SK-N-DZ (cell line): ENCODE measurements around the gene ANKK1.

ENCODE experiments used
- DNase-seq: peaks from one replicate; pipeline ENCODE4 v3.0.0-alpha.2; 2015; ENCODE audit warnings: low spot score

ANKK1 gene

DNA sequence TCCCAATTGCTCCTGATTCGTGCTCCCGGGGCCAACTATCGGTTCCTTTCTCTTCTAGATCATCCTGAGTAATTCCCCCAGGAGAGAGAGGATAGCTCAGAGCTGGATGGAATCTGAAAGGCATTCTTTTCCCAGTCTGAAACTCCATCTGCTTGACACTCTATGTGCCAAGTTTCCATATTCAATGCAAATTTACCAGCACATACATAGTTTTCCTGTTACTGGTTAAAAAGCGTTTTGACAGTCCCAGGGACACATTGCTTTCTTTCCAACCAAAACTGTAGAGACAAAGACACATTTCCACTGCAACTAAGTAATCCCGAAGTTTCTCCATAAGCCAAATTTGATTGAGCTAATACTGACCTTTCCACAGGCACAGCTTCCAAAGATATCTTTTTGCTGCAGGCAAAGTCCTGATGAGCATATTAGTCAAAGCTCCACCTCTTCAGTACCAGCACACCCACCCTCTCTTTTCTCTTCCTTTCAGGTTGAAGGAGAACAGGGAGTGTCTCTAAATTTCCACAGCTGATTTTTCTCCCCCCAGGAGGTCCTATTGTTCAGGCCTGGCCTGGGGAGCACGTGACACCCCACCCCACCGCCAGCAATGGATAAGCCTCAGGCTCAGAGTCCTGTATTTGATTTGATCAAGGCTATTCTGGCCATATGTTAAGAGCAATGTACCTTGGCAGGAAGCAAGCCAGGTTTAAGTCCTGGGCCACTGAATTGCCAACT, 9.7 kb upstream of the ANKK1 start:
- no peak for DNase-seq

DNA sequence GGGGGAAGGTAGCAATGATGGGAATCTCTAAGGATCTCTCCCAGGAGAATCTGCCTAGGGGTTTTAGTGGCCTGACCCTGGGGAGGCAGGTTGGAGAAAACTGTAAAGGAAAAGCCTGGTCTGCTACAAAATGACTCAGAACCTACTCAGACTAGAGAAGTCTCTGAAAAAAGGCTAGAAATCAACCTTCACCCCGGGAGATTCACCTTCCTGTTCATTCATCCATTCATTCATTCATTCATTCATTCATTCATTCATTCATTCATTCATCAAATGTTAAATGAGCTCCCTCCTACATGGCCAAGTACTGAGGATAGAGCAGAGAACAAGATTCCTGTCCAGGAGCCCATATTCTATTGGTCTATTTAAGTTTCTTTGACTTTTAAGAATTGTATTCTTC, 8.9 kb upstream of the ANKK1 start:
- DNase-seq: no peak

- DNase-seq: no peak
These were observed 5.5 kb upstream of the ANKK1 start for GRCh38 chr11:113382121-113382520.

DNA sequence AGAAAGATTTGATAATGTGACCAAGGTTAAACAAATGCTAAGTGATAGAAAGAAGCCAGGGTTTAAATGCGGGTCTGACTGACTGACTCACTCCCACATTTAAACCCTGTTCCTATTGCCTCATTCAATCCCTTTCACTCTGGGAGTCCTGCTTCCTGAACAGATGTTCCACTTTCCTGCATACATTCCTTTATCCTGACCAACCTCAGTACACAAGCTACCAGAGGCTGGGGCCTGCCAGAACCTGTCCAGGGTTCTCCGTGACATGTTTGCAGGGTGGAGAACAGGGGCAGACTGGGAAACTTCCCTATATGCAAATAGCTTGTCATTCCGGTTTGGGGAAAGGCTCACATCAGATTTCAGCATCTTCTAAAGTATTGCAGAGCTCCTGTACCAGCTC, 3.0 kb upstream of the ANKK1 start:
- DNase-seq: no peak

GRCh38 chr11:113385749-113386148, 1.8 kb upstream of the ANKK1 start:
- no peak for DNase-seq

GRCh38 chr11:113386866-113387265, 713 bp upstream of the ANKK1 start:
- DNase-seq: no peak

GRCh38 chr11:113389272-113389671, 1.7 kb downstream of the ANKK1 start:
- DNase-seq: no peak

DNA sequence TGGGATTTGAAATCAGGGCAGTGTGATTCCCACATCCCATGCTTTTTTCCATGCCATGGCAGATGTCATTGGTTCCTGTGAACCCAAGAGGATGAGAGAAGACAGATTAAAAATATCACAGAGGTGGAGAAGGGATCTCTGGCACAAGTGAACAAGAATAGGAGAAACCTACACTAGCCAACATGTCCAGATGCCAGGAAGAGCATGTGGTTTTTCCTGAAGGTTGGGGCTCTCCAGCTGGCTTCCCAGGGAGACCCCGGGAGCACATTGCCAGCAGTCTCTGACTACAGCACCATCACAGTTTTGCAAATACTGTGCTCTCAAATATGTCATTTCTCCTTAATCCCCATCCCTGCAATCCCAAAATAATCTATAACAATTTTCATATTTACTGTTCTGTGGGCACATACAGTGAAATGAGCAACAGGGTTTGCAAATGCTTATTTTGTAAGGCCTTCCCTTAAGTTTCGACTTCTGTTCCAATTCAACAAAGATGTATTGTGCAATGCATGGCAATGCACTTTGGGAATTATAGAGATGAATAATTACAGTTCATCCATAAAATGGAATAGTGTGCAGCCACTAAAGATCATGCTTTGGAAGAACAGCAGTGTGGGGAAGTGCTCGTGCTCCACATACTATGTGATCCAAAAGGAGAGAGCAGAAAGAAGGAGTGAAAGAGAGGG, 4.8 kb downstream of the ANKK1 start:
- DNase-seq: no peak

DNA sequence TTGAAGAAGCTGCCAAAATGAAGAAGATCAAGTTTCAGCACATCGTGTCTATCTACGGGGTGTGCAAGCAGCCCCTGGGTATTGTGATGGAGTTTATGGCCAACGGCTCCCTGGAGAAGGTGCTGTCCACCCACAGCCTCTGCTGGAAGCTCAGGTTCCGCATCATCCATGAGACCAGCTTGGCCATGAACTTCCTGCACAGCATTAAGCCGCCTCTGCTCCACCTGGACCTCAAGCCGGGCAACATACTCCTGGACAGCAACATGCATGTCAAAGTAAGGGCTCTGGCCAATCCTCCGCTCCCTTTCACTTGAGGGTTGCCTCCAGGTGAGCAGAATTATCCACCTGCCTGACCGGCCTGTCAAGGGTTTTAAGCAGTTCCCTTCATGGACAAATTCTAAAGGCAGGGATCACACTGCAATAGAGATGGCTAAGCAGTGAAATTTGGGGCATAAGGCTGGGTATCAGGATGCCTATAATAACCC, 6.0 kb downstream of the ANKK1 start:
- DNase-seq: no peak

DNA sequence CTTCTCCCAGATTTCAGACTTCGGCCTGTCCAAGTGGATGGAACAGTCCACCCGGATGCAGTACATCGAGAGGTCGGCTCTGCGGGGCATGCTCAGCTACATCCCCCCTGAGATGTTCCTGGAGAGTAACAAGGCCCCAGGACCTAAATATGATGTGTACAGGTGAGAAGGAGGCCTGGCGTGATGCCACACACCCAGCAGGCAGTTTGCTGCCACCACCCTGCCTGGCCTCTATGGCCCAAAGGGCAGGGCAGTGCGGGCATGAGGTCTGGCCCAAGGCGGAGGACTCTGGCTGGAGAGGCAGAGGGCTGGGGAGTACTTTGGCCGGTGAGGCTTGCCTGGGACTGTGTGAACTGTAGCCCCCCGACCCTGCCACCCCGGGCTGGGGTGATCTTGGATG, 7.3 kb downstream of the ANKK1 start:
- DNase-seq: no peak

DNA sequence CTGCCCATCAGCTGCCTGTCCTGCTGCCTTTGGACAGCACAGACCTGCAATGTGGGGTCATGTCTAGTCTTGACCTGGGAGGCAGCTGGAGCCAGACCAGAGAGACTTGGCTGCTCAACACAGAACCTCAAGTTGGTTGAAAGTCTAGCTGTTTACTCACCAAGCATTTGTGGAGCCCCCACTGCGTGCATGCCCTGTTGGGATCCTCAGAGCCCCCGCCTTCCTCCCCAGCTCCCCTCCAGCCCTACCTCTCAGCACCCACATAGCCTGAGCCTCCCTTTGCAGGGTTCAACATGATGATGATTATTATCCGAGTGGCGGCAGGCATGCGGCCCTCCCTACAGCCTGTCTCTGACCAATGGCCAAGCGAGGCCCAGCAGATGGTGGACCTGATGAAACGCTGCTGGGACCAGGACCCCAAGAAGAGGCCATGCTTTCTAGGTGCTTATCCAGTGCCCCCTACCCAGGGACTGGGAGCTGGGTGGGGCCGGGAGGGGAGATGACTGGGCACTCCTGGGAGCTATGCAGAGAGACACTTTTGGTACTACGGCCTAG, 8.3 kb downstream of the ANKK1 start:
- no peak for DNase-seq

DNA sequence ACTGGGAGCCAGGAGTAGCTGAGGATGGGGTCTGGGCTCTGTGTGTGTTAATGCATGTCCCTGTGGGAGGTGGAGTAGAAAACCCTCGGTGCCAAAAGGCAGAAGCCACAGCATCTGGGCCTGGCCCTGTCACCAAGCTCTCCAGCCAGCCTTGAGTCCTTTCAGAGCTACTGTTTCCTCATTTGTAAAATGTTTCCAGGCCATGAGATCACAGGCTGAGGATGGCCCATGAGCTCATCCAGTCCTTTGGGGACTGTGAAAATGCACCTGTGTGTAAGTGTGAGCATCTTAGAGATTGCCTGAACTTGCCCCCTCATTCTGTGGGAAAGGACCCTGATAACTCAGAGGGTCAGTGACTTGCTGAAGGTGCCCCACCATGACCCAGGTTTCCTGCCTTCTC, 9.1 kb downstream of the ANKK1 start:
- no peak for DNase-seq

- no peak for DNase-seq
These were observed 9.6 kb downstream of the ANKK1 start for GRCh38 chr11:113397212-113397611.

GRCh38 chr11:113397821-113398220, 10.2 kb downstream of the ANKK1 start:
- no peak for DNase-seq

- no peak for DNase-seq
These were observed 11.3 kb downstream of the ANKK1 start for GRCh38 chr11:113398669-113399430.

GRCh38 chr11:113400631-113401230, 13.2 kb downstream of the ANKK1 start:
- DNase-seq: no peak

GRCh38 chr11:113401718-113402117, 14.1 kb downstream of the ANKK1 start:
- DNase-seq: no peak

DNA sequence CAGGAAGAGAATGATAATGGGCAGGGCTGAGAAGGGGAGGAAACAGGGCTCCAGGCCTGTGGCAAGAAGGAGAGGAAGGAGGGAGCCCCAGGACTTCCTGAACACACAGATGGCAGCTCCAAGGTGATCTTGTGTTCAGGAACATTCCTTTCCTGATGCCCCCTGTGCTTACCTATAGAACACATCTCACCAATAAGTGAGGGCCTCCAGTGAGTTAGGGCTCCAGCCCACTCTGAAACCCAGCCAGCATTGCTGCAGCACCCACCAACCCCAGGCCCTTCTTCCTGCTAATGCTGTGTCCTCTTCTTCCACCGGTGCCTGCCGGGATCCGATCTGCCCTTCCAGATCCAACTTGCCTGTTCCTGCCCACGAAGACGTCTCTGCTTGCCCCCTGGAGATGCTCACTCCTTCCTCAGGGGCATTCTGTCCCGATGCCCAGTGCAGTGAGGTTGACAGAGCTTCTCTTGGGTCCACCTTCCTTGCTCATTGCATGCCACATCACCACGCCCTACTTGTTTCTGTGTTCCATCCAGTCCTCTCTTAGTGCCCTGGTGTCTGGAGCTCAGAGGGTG, 17.4 kb downstream of the ANKK1 start:
- DNase-seq: no peak

- DNase-seq: no peak
These were observed 18.3 kb downstream of the ANKK1 start for GRCh38 chr11:113405724-113406478.

- DNase-seq: no peak
These were observed 19.6 kb downstream of the ANKK1 start for GRCh38 chr11:113407163-113407562.

DNA sequence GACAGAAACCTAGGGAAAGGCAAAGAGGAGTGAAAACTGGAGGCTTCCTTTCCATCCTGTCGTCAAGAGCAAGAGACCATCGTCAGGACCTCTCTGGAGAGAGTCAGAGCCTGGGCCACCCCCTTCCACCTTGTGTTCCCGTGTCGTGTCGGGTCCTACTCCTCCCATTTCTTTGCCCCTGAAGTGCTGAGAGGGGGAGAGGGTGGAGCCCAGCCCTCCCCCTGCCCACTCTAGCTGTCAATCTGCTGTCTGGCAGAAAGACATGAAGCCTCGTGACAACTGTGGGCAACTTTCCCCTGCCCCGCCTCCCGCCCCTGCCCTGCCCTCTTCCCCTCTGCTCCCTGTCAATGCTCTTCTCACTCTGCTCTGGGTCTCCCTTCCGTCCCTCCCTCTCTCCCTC, 20.6 kb downstream of the ANKK1 start:
- no peak for DNase-seq
